ENCODE measurements around the gene CFAP107.

The CFAP107 gene

DNA sequence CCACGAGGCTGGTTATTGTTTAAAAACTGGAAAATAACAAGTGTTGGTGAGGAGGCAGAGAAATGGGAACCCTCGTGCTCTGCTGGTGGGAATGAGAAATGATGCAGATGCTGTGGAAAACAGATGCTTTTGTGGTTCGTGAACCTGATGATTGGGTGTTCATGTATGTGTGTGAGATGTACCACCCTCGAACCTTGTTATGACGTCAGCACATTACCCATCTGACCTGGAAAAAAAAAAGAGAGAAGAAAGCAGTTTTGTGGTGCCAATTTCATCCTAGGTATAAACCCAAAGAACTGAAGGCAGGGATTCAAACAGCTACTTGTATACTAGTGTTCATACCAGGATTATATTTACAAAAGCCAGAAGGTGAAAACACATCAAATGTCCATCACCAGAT lies 6.4 kb upstream of the CFAP107 start:
- no peak for DNase-seq (ENCODE audit: low read depth in 2 of 3, low spot score in 1 of 3)

- DNase-seq (ENCODE audit: low read depth in 2 of 3, low spot score in 1 of 3), result no peak
These were observed 4.1 kb upstream of the CFAP107 start for GRCh38 chr1:12741946-12742345.

DNA sequence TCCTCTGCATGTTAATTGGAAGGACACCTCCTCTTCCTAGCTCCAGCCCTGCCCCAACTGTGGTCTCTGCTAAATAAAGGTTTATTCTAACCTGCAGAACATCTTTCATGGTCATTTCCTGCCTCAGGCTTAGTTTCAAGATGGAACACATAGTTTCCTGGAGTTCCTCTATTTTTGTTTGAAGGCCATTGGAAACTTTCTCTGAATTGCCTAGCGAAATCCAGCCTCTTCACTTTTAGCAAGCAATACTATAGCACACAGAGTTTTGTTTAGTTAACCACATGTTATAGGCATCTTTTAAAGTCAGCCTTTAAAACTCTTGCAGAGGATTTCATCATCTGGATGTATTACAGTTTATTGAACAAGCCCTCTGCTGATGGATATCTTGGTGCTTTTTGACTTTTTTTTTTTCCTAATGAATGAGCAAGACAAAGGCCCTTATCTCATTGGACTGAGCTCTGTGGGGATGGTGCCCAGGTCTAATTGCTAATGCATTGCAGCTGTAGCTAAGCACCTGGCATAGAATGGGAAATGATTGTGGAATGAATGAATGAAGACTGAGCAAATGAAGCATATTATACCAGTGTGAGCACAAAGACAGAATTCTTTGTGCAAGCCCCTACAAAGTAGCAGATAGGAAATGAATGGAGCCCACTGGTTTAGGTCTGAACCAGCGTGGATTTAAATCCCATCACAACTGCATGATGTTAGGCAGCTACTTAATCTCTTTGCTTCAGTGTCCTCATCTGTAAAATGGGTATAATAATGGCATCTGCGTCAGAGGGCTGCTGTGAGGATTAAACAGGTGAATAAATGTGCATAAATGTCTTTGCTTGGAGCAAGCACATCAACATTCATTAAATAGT lies 641 bp upstream of the CFAP107 start:
- DNase-seq (ENCODE audit: low read depth in 2 of 3, low spot score in 1 of 3), result no peak

DNA sequence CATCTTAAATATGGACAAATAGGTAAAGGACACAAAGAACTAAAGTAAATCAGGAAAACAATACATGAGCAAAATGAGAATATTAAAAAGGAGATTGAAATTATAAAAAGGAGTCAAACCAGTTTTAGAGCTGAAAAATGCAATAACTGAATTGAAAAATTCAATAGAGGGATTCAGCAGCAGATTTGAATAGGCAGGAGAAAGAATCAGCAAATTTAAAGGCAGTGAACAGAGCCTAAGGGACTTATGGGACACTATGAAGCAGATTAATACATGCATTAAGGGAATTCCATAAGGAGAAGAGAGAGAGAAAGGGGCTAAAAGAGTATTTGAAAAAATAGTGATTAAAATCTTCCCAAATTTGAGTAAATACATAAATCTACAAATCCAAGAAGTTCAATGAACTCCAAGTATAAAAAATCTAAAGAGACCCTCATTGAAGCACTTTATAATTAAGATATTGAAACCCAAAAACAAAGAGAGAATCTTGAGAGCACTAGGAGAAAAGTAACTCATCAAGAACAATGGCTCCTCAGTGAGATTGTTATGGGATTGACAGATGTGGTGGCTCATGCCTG lies 2.9 kb downstream of the CFAP107 start:
- DNase-seq (ENCODE audit: low read depth in 2 of 3, low spot score in 1 of 3), result no peak

- DNase-seq (ENCODE audit: low read depth in 2 of 3, low spot score in 1 of 3), result no peak
These were observed 8.7 kb downstream of the CFAP107 start for GRCh38 chr1:12754738-12755137.

GRCh38 chr1:12756273-12756672 lies 10.3 kb downstream of the CFAP107 start:
- no peak for DNase-seq (ENCODE audit: low read depth in 2 of 3, low spot score in 1 of 3)

DNA sequence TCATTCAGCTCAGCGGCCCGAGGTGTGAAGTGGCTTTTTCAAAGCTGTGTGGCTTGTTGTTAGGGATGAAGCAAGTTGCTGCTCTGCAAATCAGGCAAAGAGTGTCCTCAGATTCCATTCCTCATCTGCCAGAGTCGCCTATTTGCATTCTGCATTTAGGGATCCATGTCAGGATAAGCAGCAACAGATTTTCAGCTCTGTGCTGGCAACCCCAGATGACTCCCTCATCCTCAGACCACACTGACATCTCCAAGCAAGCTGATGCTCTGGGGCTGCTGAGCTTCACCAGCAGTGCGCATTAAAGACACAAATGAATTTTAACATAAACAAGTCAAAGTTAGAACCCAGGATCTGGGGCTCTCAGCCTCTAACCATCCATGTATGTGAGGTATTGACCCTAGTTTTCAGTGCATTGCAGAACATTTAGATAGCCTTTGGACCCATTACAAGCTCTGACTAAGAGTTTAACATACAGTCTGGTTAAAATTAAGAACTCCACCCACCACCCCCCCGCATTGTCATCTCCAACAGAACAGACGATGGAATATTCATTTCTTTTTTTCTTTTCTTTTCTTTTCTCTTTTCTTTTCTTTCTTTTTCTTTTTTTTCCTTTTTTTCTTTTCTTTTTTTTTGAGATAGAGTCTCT lies 10.9 kb downstream of the CFAP107 start:
- DNase-seq (ENCODE audit: low read depth in 2 of 3, low spot score in 1 of 3), result no peak

- DNase-seq (ENCODE audit: low read depth in 2 of 3, low spot score in 1 of 3), result no peak
These were observed 11.8 kb downstream of the CFAP107 start for GRCh38 chr1:12757836-12758235.

DNA sequence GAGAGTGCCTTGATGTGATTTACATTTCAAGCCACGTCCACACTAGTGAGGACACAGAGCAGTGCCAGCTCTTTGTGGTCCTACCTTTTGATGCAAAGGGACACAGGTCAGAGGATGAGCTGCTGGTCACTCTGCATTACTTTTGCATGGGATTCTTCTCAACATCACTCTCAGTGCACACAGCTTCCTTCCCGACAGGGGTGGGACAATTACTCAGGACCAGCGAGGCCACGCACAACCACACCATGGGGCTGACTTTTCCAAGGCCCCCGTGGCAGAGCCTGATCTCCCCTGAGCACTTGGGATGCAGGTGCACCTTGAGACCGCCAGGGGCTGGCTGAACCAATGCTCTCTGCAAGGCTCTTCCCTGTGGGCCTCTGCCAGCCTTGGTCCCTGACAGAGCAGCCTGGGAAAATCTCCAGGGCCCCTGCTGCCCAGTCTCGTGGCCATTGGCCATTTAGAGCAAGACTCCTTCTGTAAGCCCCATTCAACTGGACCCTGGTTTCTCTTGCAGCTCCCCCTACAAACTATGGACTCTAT lies 14.3 kb downstream of the CFAP107 start:
- no peak for DNase-seq (ENCODE audit: low read depth in 2 of 3, low spot score in 1 of 3)

- DNase-seq (ENCODE audit: low read depth in 2 of 3, low spot score in 1 of 3), result no peak
These were observed 15.8 kb downstream of the CFAP107 start for GRCh38 chr1:12761781-12762180.

GRCh38 chr1:12762766-12763165 lies 16.8 kb downstream of the CFAP107 start:
- no peak for DNase-seq (ENCODE audit: low read depth in 2 of 3, low spot score in 1 of 3)

- DNase-seq (ENCODE audit: low read depth in 2 of 3, low spot score in 1 of 3), result no peak
These were observed 17.5 kb downstream of the CFAP107 start for GRCh38 chr1:12763479-12763878.

DNA sequence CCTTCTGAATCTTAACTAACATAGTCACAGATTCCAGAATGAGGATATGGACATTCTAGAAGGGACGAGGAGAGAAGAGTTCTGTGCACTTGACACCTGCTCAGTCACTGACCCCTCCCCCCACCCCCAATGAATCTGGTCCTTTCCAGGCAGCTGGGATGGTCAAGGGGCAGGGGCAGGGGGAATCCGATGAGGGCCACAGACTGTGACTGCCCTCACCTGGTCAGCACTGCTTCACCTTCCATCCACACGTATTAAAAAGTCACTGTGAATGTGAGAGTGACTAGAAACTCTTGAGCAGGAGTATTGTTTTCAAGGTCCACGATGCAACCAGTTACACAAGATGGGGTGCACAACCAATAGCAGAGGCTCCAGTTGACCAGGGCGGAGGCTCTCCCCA lies 18.0 kb downstream of the CFAP107 start:
- DNase-seq (ENCODE audit: low read depth in 2 of 3, low spot score in 1 of 3), result no peak

GRCh38 chr1:12769031-12769430 lies 23.0 kb downstream of the CFAP107 start:
- no peak for DNase-seq (ENCODE audit: low read depth in 2 of 3, low spot score in 1 of 3)

DNA sequence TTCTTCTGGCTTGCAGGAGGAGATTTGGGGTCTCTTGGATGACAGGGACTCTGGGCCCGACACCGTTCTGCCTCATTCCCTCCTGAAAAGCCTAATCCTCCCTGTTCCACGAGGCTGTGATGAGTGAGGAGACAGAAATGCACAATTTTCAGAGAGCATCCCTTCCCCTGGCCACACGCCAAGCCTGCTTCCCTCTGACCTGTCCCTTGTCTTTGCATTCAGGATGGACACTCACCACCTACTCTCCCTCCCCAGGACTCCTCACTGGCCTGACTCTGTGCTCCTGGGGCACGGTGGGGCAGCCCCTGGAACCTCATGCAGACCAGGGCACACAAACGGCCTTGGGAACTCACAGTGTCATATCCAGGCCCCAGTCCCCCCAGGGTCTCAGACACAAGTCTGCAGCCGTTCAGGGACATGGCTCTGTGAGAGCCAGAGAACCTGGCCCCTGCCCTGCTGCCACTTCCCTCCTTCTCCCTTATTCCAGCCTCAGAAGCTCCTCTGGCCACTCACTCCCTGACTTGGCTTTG lies 24.0 kb downstream of the CFAP107 start:
- DNase-seq (ENCODE audit: low read depth in 2 of 3, low spot score in 1 of 3), result no peak

DNA sequence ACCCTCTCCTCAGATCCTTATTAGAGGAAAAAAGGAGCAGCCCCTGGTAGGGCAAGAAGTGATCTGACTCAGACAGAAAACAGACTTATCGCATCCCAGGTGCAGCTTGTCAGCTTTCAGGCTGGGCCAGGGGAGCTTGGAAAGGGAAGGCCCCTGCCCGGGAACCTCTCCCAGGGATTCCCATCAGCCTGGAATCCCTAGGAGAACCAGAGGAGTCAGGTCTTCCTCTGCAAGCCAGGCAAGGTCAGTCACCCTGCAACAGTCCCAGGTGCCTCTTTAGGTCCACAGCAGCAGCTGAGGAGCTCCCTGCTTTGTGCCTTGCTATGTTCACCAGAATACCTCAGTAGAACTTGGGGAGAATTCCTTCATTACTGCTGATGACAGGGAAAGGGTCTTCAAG lies 24.6 kb downstream of the CFAP107 start:
- no peak for DNase-seq (ENCODE audit: low read depth in 2 of 3, low spot score in 1 of 3)

GRCh38 chr1:12771186-12771585 lies 25.2 kb downstream of the CFAP107 start:
- no peak for DNase-seq (ENCODE audit: low read depth in 2 of 3, low spot score in 1 of 3)

- no peak for DNase-seq (ENCODE audit: low read depth in 2 of 3, low spot score in 1 of 3)
These were observed 26.5 kb downstream of the CFAP107 start for GRCh38 chr1:12772520-12772919.

- DNase-seq (ENCODE audit: low read depth in 2 of 3, low spot score in 1 of 3), result no peak
These were observed 27.4 kb downstream of the CFAP107 start, which contains the start of gene PRAMEF12 for GRCh38 chr1:12773438-12773837. Gene PRAMEF12 (plus strand): TSS chr1:12773738. CDS start chr1:12774868, 1,130 bp downstream.

- DNase-seq (ENCODE audit: low read depth in 2 of 3, low spot score in 1 of 3), result no peak
These were observed 28.9 kb downstream of the CFAP107 start for GRCh38 chr1:12774801-12775345.

DNA sequence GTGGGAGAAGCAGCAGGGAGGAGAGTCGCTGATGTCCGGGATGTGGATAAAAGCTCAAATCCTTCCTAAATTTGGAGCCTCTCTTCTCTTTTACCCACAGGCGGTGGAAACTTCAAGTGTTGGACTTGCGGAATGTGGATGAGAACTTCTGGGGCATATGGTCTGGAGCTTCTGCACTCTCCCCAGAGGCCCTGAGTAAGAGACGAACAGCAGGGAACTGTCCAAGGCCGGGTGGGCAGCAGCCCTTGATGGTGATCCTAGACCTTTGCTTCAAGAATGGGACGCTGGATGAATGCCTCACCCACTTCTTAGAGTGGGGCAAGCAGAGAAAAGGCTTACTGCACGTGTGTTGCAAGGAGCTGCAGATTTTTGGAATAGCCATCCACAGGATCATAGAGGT lies 29.4 kb downstream of the CFAP107 start:
- DNase-seq (ENCODE audit: low read depth in 2 of 3, low spot score in 1 of 3), result no peak

All from stimulated activated CD4-positive, alpha-beta T cell treated with anti-CD3 and anti-CD28 coated beads, Interleukin-12 subunit alpha, Interleukin-12 subunit beta, amount 100 ng/mL, for 48 hours (primary cell).